ENCODE measurements around the gene SSU72.
"Not testable (repeated sequence)": the region's sequence is repeated elsewhere in the genome, so short reads cannot be mapped to it uniquely, and the experiment has no call there.

SSU72 gene

GRCh38 chr1:1562556-1563195, 12.0 kb downstream of the SSU72 start:
- FAIRE-seq = no peak
- no peak for DNase-seq (ENCODE audit: insufficient read length)
- TF ChIP-seq POLR2A (IDR thresholded peaks at IDR 0.05; ENCODE audit: low read depth, low read length) (peak; percentile 16; the same call in 1 of the 2 replicates), TAF1 (IDR thresholded peaks at IDR 0.05; ENCODE audit: borderline replicate concordance, low read depth, low read length) (no peak), POLR2AphosphoS5 (IDR thresholded peaks at IDR 0.05; ENCODE audit: low read depth, low read length) (peak; percentile 53)

GRCh38 chr1:1561801-1562470, 12.7 kb downstream of the SSU72 start:
- no peak for TF ChIP-seq POLR2A (IDR thresholded peaks at IDR 0.05; ENCODE audit: low read depth, low read length)
- TF ChIP-seq POLR2AphosphoS5 (IDR thresholded peaks at IDR 0.05; ENCODE audit: low read depth, low read length) = peak; percentile 11; the same call in 1 of the 2 replicates
- DNase-seq (ENCODE audit: insufficient read length) (no peak), FAIRE-seq (no peak)

GRCh38 chr1:1560178-1560577, 14.5 kb downstream of the SSU72 start:
- TF ChIP-seq TAF1 (IDR thresholded peaks at IDR 0.05; ENCODE audit: borderline replicate concordance, low read depth, low read length) (no peak), POLR2AphosphoS5 (IDR thresholded peaks at IDR 0.05; ENCODE audit: low read depth, low read length) (peak; percentile 32; the same call in 1 of the 2 replicates)
- DNase-seq (ENCODE audit: insufficient read length) = no peak
- FAIRE-seq = no peak

- DNase-seq (ENCODE audit: insufficient read length) (no peak), FAIRE-seq (no peak)
- no peak for TF ChIP-seq TAF1 (IDR thresholded peaks at IDR 0.05; ENCODE audit: borderline replicate concordance, low read depth, low read length)
- TF ChIP-seq POLR2AphosphoS5 (IDR thresholded peaks at IDR 0.05; ENCODE audit: low read depth, low read length) = no peak
These were observed 15.6 kb downstream of the SSU72 start for GRCh38 chr1:1559066-1559465.

GRCh38 chr1:1558591-1558990, 16.1 kb downstream of the SSU72 start:
- FAIRE-seq (no peak), DNase-seq (ENCODE audit: insufficient read length) (no peak)
- no peak for TF ChIP-seq POLR2AphosphoS5 (IDR thresholded peaks at IDR 0.05; ENCODE audit: low read depth, low read length)
- TF ChIP-seq POLR2A (IDR thresholded peaks at IDR 0.05; ENCODE audit: low read depth, low read length) = no peak
- TF ChIP-seq TAF1 (IDR thresholded peaks at IDR 0.05; ENCODE audit: borderline replicate concordance, low read depth, low read length) = no peak

GRCh38 chr1:1557688-1558087, 17.0 kb downstream of the SSU72 start:
- DNase-seq (ENCODE audit: insufficient read length); FAIRE-seq: not testable (repeated sequence)

GRCh38 chr1:1556961-1557360, 17.7 kb downstream of the SSU72 start:
- not testable (repeated sequence) for FAIRE-seq; DNase-seq (ENCODE audit: insufficient read length)

GRCh38 chr1:1556505-1556904, 18.2 kb downstream of the SSU72 start:
- FAIRE-seq = no peak
- TF ChIP-seq POLR2AphosphoS5 (IDR thresholded peaks at IDR 0.05; ENCODE audit: low read depth, low read length) = no peak
- TF ChIP-seq TAF1 (IDR thresholded peaks at IDR 0.05; ENCODE audit: borderline replicate concordance, low read depth, low read length) = no peak
- no peak for TF ChIP-seq POLR2A (IDR thresholded peaks at IDR 0.05; ENCODE audit: low read depth, low read length)
- no peak for DNase-seq (ENCODE audit: insufficient read length)

- no peak for FAIRE-seq
- no peak for DNase-seq (ENCODE audit: insufficient read length)
- TF ChIP-seq TAF1 (IDR thresholded peaks at IDR 0.05; ENCODE audit: borderline replicate concordance, low read depth, low read length) (no peak), POLR2A (IDR thresholded peaks at IDR 0.05; ENCODE audit: low read depth, low read length) (no peak), POLR2AphosphoS5 (IDR thresholded peaks at IDR 0.05; ENCODE audit: low read depth, low read length) (no peak)
These were observed 19.4 kb downstream of the SSU72 start for GRCh38 chr1:1554926-1555915.

GRCh38 chr1:1554550-1554925, 20.1 kb downstream of the SSU72 start:
- DNase-seq (ENCODE audit: insufficient read length) = no peak
- no peak for FAIRE-seq
- TF ChIP-seq POLR2A (IDR thresholded peaks at IDR 0.05; ENCODE audit: low read depth, low read length) = no peak
- TF ChIP-seq TAF1 (IDR thresholded peaks at IDR 0.05; ENCODE audit: borderline replicate concordance, low read depth, low read length) = no peak
- TF ChIP-seq POLR2AphosphoS5 (IDR thresholded peaks at IDR 0.05; ENCODE audit: low read depth, low read length) = no peak

GRCh38 chr1:1553821-1554494, 20.7 kb downstream of the SSU72 start:
- no peak for TF ChIP-seq POLR2AphosphoS5 (IDR thresholded peaks at IDR 0.05; ENCODE audit: low read depth, low read length)
- TF ChIP-seq POLR2A (IDR thresholded peaks at IDR 0.05; ENCODE audit: low read depth, low read length) = no peak
- TF ChIP-seq TAF1 (IDR thresholded peaks at IDR 0.05; ENCODE audit: borderline replicate concordance, low read depth, low read length) = no peak
- DNase-seq (ENCODE audit: insufficient read length) (no peak), FAIRE-seq (no peak)

All from GM12892 (cell line).